GM19463 (cell line): ENCODE results near the gene H2BK1.

Source experiments
- ATAC-seq: cut with Tn5 transposase; IDR thresholded peaks from one replicate; pipeline ENCODE4 v1.9.1; 2021; ENCODE audit warnings: mild to moderate bottlenecking, moderate library complexity; ENCODE audit not compliant: unreplicated experiment

Gene H2BK1

GRCh38 chr7:151245360-151246101 lies 35.2 kb upstream of the H2BK1 start:
- peak; percentile 50 for ATAC-seq

- ATAC-seq: peak; percentile 3
Measured at GRCh38 chr7:151244841-151245346, 34.6 kb upstream of the H2BK1 start.

DNA sequence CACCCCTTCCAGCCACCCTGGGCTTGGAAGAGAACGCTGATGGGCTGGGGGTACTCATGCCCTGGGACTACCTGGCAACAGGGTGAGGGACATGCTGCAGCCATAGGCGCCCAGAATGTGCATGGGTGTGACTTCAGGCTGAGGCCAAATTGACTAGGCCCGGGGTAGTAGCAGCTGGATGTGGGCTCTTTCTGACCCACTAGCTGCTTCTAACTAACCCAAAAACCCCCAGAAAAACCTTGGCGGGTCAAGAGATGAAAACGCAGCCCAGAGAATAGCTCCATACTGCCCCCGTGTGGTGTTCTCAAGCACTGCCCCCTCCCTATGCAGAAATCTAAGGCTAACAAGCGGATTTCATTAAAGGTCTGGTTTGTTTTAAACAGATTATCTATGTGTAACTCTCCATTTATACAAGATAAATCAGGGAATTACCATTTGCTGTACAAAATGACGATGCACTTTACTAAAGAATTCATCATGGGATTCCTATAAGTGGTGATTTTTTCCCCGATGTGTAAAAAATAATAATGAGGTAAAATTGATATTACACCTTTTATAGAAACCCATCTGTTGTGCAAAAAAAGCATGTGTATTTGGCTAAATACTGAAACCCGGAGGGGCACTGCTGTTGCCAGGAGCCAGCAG lies 34.0 kb upstream of the H2BK1 start:
- no peak for ATAC-seq

GRCh38 chr7:151243408-151244195 lies 33.3 kb upstream of the H2BK1 start:
- ATAC-seq: no peak

- no peak for ATAC-seq
Measured at GRCh38 chr7:151243045-151243349, 32.7 kb upstream of the H2BK1 start.

DNA sequence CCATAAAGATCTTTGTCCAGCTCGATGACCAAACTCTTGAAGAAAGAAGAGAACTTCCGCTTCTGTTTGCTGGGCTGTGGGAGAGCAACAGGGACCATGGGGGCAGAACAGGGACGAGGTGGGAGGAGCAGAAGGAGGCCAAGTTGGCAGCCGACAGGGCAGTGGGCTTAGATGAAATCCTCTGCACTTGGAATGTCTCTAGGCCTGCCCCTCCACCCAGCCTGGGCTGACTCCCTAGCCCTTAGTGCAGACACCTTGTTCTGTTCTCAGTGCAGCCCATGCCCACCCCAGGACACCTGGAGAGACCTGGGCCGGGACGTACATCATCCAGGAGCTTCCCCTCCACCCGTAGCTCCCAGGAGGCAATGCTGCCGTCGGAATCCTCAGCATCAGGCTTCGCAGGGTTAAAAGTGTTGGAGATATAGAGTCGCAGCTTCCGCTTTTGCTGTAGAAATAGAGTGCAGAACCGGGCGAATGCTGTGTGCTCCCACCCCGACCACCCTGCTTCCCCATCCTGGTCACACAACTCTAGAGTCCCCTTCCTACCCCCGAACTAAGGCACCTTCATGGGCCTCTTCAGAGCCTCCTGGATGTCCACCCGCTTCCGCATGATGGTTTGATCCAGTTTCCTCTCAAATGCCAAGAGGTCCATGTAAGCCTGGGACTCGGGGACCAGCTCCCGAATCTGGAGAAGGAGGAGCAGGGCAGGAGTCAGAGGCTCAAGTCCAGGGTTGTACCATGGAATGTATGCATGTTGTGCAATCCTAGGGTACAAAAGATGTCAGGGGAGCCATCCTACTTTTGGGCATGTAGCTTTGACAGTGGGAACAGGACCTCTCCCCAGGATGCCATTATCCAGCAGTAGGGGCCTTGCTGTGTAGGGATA lies 32.1 kb upstream of the H2BK1 start:
- ATAC-seq: no peak

DNA sequence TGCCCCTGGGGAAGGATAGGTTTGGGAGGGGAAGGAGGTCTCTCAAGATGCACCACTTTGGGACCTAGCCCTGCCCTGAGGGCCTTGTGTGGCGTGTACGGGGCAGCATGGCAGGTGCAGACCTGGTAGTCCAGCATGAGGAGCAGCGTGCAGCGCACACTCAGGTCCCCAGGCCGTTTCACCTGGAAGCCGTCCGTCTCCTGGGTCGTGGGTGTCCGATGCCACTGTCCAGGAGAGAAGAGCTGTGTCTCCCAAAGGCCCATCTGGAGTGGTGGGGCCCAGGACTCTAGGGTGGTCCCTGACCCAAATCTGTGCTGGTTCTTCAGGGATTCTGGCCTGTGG lies 31.4 kb upstream of the H2BK1 start:
- no peak for ATAC-seq

- ATAC-seq: no peak
Measured at GRCh38 chr7:151240942-151241754, 30.9 kb upstream of the H2BK1 start.

DNA sequence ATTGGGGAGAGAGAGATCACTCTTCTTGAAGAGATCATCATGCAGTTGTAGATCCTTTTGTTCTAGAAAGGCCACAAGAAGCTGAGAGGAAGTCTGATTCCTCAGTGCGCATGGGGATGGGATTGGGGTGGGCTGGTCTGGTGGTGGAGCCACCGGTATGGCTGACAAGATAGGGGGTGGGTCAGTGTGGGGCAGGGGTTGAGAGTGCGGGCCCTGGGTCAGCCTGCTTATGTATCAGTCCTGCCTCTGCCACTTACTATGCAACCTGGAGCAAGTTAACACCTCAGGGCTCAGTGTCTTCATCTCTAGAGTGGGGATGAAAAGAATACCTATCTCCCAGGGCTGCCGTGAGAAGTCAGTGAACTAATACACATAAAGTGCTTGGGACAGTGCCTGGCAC lies 30.2 kb upstream of the H2BK1 start:
- no peak for ATAC-seq

- ATAC-seq: no peak
Measured at GRCh38 chr7:151239837-151240459, 29.7 kb upstream of the H2BK1 start.

GRCh38 chr7:151238924-151239836 lies 28.9 kb upstream of the H2BK1 start:
- no peak for ATAC-seq

DNA sequence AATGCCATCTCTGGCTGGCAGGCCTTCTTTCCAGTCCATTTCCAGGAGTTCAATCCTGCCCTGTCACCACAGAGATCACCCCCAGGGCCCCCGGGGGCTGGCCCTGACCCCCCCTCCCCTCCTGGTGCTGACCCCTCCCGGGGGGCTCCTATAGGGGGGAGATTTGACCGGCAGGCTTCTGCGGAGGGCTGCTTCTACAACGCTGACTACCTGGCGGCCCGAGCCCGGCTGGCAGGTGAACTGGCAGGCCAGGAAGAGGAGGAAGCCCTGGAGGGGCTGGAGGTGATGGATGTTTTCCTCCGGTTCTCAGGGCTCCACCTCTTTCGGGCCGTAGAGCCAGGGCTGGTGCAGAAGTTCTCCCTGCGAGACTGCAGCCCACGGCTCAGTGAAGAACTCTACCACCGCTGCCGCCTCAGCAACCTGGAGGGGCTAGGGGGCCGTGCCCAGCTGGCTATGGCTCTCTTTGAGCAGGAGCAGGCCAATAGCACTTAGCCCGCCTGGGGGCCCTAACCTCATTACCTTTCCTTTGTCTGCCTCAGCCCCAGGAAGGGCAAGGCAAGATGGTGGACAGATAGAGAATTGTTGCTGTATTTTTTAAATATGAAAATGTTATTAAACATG lies 28.0 kb upstream of the H2BK1 start:
- ATAC-seq: no peak

DNA sequence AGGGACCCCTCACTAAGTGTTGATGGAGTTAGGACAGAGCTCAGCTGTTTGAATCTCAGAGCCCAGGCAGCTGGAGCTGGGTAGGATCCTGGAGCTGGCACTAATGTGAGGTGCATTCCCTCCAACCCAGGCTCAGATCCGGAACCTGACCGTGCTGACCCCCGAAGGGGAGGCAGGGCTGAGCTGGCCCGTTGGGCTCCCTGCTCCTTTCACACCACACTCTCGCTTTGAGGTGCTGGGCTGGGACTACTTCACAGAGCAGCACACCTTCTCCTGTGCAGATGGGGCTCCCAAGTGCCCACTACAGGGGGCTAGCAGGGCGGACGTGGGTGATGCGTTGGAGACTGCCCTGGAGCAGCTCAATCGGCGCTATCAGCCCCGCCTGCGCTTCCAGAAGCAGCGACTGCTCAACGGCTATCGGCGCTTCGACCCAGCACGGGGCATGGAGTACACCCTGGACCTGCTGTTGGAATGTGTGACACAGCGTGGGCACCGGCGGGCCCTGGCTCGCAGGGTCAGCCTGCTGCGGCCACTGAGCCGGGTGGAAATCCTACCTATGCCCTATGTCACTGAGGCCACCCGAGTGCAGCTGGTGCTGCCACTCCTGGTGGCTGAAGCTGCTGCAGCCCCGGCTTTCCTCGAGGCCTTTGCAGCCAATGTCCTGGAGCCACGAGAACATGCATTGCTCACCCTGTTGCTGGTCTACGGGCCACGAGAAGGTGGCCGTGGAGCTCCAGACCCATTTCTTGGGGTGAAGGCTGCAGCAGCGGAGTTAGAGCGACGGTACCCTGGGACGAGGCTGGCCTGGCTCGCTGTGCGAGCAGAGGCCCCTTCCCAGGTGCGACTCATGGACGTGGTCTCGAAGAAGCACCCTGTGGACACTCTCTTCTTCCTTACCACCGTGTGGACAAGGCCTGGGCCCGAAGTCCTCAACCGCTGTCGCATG lies 27.2 kb upstream of the H2BK1 start:
- ATAC-seq: no peak

DNA sequence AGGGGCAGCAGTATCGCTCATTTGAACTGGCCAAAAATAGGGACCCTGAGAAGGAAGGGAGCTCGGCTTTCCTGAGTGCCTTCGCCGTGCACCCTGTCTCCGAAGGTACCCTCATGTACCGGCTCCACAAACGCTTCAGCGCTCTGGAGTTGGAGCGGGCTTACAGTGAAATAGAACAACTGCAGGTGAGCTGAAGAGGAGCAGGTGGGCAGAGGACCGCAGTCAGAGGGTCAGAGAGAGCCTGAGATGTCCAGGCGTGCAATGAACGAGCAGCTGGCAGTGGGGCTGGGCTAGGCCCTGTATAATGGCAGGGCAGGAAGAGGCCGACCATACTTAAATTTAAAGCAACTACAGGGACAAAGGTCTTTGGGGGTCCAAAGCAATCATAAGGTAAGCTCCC lies 26.1 kb upstream of the H2BK1 start:
- ATAC-seq: no peak

DNA sequence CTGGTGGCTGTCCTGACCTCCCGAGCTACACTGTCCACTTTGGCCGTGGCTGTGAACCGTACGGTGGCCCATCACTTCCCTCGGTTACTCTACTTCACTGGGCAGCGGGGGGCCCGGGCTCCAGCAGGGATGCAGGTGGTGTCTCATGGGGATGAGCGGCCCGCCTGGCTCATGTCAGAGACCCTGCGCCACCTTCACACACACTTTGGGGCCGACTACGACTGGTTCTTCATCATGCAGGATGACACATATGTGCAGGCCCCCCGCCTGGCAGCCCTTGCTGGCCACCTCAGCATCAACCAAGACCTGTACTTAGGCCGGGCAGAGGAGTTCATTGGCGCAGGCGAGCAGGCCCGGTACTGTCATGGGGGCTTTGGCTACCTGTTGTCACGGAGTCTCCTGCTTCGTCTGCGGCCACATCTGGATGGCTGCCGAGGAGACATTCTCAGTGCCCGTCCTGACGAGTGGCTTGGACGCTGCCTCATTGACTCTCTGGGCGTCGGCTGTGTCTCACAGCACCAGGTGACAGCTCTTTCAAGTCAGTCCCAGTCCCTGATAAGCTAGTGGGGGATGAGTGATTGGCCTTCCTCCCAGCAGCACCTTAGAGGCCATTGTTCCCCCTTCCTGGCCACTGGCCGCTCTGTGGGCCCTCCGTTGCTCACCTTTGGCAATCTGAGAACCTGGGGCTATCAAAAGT lies 25.0 kb upstream of the H2BK1 start:
- no peak for ATAC-seq

GRCh38 chr7:151233804-151234203 lies 23.5 kb upstream of the H2BK1 start:
- no peak for ATAC-seq
